ENCODE results near the gene ERGIC1. TPM values are rescaled to one million over a fixed set of nuclear protein-coding genes. Genes with fewer than 3 reads are reported as not detected.

The ERGIC1 gene
- total RNA-seq, 1 donor from 2014 or later = 46.4 TPM

DNA sequence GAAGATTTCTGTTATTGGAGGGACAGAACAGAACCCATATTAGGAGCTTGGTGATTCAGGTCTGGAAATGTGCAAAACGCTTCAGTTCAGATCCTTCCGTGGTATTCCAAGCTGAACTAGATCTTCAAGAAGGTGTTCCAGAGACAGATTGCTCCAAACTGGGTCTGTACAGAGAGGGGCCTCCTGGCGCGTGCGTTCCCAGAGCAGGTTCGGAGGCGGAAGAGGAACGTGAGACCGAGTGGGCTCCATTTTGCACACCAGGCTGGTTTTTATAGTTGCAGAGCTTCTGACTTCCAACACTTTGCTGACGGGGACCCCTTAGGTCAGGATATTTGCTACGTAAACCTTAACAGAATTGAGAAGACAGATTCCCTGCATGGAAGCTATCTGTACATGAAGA is 108.5 kb downstream of the ERGIC1 start:
- Histone ChIP-seq H3K27me3 (ENCODE audit: control insufficient read depth in 3 of 3, insufficient read depth in 3 of 3, low read length in 3 of 3) (no peaks in the 10 kb centered on the region), H3K4me3 (ENCODE audit: low read length in 3 of 3) (no peak overlapping the region), H3K27ac (ENCODE audit: low read depth, low read length) (no peak overlapping the region), H3K36me3 (ENCODE audit: control insufficient read depth in 3 of 3, insufficient read depth in 3 of 3, low read length in 3 of 3) (peaks cover 21 to 38% (median 35%) of the 10 kb centered on the region in 3 donors), H3K4me1 (ENCODE audit: control insufficient read depth in 3 of 3, insufficient read depth in 3 of 3, low read length in 3 of 3) (no peaks in the 10 kb centered on the region), H3K9me3 (ENCODE audit: control insufficient read depth in 3 of 3, low read length in 3 of 3) (no peaks in the 10 kb centered on the region), H3K9ac (ENCODE audit: low read depth in 1 of 3, low read length in 3 of 3) (no peak overlapping the region)

DNA sequence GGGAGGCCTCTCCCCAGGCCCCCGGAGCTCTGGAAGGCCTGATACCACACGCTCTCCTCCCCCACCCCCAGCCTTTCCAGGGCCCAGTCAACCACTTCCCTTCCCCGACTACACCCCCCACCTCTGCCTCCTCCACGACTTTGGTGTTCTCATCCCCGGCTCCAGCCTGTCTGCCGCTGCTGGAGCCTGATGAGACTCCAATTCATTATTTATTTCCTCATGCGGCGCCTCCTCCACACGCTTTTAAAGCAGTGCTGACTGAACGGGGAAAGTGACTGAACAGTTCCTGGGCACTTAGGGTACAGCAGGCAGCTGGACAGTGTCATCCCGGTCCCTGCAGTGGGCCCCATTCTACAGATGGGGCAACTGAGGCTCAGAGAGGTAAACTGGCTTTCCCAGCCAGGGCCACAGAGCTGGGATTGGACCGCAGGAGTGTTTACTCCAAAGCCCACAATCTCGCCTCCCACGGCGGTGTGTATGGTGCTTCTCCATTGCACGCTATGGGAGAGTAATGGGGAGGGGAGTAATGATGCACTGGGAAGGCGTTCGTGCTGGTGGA is 109.3 kb downstream of the ERGIC1 start:
- no peak overlapping the region for H3K27ac ChIP-seq (ENCODE audit: low read depth, low read length)

DNA sequence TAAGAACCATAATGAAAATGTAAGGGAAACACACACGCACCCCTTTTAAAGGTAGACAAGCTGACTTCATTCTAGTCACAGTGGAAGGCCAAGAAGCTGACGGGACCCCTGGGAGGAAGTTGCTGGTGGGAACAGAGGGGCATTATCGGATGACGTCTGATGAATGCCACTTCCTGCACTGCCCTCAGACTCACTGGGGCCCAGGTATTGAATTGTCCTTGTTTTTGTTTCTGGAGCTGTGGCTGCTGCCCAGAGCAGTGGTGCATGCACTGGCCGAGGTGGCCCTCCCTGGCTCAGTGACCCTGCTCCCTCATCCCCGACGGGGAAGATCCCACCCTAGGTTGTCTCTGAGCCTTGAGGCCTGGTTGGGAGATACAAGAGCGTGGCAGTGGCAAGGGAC is 109.9 kb downstream of the ERGIC1 start:
- H3K36me3 ChIP-seq (ENCODE audit: control insufficient read depth in 3 of 3, insufficient read depth in 3 of 3, low read length in 3 of 3) = peaks cover 18 to 36% (median 33%) of the 10 kb centered on the region in 3 donors
- H3K9ac ChIP-seq (ENCODE audit: low read depth in 1 of 3, low read length in 3 of 3) = no peak overlapping the region

More for the DNA sequence above, 109.3 kb downstream of the ERGIC1 start:
- Histone ChIP-seq H3K4me3 (ENCODE audit: low read length in 3 of 3) (no peak overlapping the region), H3K36me3 (ENCODE audit: control insufficient read depth in 3 of 3, insufficient read depth in 3 of 3, low read length in 3 of 3) (peaks cover 17 to 35% (median 31%) of the 10 kb centered on the region in 3 donors), H3K9me3 (ENCODE audit: control insufficient read depth in 3 of 3, low read length in 3 of 3) (no peaks in the 10 kb centered on the region), H3K27me3 (ENCODE audit: control insufficient read depth in 3 of 3, insufficient read depth in 3 of 3, low read length in 3 of 3) (no peaks in the 10 kb centered on the region), H3K9ac (ENCODE audit: low read depth in 1 of 3, low read length in 3 of 3) (no peak overlapping the region), H3K4me1 (ENCODE audit: control insufficient read depth in 3 of 3, insufficient read depth in 3 of 3, low read length in 3 of 3) (no peaks in the 10 kb centered on the region)

DNA sequence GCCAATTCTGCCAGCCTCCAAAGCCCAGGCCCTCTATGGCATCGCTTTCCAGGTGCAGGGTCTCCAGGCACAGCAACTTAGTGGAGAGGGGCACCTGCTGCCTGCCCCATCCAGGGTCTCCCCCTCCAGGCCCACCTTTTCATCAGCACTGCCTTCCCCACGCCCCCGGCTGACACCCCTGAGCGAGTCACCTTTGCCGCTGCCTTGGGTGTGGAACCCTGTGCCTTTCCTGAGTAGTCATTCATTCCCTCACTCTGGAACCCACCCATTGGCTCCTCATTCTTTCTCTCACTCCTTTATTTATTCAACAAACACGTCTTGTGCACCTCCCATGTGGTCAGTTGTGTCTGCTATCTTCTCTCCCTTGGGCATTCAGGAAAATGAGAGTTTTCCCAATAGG is 110.7 kb downstream of the ERGIC1 start:
- Histone ChIP-seq H3K36me3 (ENCODE audit: control insufficient read depth in 3 of 3, insufficient read depth in 3 of 3, low read length in 3 of 3) (peaks cover 22 to 36% (median 27%) of the 10 kb centered on the region in 3 donors), H3K4me1 (ENCODE audit: control insufficient read depth in 3 of 3, insufficient read depth in 3 of 3, low read length in 3 of 3) (no peaks in the 10 kb centered on the region), H3K9me3 (ENCODE audit: control insufficient read depth in 3 of 3, low read length in 3 of 3) (no peaks in the 10 kb centered on the region), H3K4me3 (ENCODE audit: low read length in 3 of 3) (no peak overlapping the region), H3K27ac (ENCODE audit: low read depth, low read length) (no peak overlapping the region), H3K9ac (ENCODE audit: low read depth in 1 of 3, low read length in 3 of 3) (no peak overlapping the region), H3K27me3 (ENCODE audit: control insufficient read depth in 3 of 3, insufficient read depth in 3 of 3, low read length in 3 of 3) (no peaks in the 10 kb centered on the region)

More for the DNA sequence above, 109.9 kb downstream of the ERGIC1 start:
- H3K4me1 ChIP-seq (ENCODE audit: control insufficient read depth in 3 of 3, insufficient read depth in 3 of 3, low read length in 3 of 3) = no peaks in the 10 kb centered on the region
- no peak overlapping the region for H3K4me3 ChIP-seq (ENCODE audit: low read length in 3 of 3)
- H3K9me3 ChIP-seq (ENCODE audit: control insufficient read depth in 3 of 3, low read length in 3 of 3) = no peaks in the 10 kb centered on the region
- H3K27ac ChIP-seq (ENCODE audit: low read depth, low read length) = no peak overlapping the region
- H3K27me3 ChIP-seq (ENCODE audit: control insufficient read depth in 3 of 3, insufficient read depth in 3 of 3, low read length in 3 of 3) = no peaks in the 10 kb centered on the region

DNA sequence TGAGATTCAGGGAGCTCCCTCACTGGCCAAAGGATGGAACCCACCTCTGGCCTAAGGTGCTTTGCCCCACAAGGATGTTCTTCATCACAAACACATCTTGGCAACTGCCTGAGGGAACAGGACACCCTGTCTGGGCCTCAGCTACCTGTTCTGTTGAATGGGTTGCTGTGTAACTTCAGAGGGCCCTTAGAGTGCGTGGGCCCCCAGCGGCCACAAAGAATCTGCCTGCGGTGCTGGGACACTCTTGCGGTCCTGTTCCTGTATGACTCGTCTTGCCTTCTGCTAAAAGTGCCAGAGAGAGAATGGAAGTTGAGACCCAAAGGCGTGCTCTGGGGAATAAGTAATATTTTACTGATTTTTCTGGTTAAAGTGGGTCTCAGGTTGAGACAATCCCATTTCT is 111.1 kb downstream of the ERGIC1 start:
- Histone ChIP-seq H3K27me3 (ENCODE audit: control insufficient read depth in 3 of 3, insufficient read depth in 3 of 3, low read length in 3 of 3) (no peaks in the 10 kb centered on the region), H3K36me3 (ENCODE audit: control insufficient read depth in 3 of 3, insufficient read depth in 3 of 3, low read length in 3 of 3) (peaks cover 22 to 36% (median 24%) of the 10 kb centered on the region in 3 donors), H3K4me1 (ENCODE audit: control insufficient read depth in 3 of 3, insufficient read depth in 3 of 3, low read length in 3 of 3) (no peaks in the 10 kb centered on the region), H3K4me3 (ENCODE audit: low read length in 3 of 3) (no peak overlapping the region), H3K9me3 (ENCODE audit: control insufficient read depth in 3 of 3, low read length in 3 of 3) (no peaks in the 10 kb centered on the region), H3K9ac (ENCODE audit: low read depth in 1 of 3, low read length in 3 of 3) (no peak overlapping the region), H3K27ac (ENCODE audit: low read depth, low read length) (no peak overlapping the region)

DNA sequence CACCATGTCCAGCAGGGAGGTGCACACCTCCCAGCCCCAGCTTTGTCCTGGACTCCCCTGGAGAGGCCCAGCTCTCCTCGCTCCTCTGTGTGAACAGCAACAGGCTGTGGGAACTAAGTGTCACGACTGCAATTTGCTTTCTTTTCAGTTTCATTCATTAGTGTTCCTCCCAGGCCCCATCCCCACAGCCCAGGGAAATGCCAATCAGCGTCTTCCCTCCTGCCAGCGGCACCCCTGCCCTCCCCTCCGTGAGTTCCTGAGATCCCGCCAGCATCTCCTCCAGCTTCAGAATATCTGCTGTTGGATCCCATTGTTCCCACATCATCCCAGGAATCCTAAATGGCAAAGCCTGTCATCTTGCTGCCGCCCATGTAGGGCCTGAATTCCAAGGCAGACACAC is 112.1 kb downstream of the ERGIC1 start:
- H3K27ac ChIP-seq (ENCODE audit: low read depth, low read length) = no peak overlapping the region
- H3K27me3 ChIP-seq (ENCODE audit: control insufficient read depth in 3 of 3, insufficient read depth in 3 of 3, low read length in 3 of 3) = no peaks in the 10 kb centered on the region
- no peaks in the 10 kb centered on the region for H3K4me1 ChIP-seq (ENCODE audit: control insufficient read depth in 3 of 3, insufficient read depth in 3 of 3, low read length in 3 of 3)
- H3K4me3 ChIP-seq (ENCODE audit: low read length in 3 of 3) = no peak overlapping the region
- no peaks in the 10 kb centered on the region for H3K9me3 ChIP-seq (ENCODE audit: control insufficient read depth in 3 of 3, low read length in 3 of 3)
- H3K36me3 ChIP-seq (ENCODE audit: control insufficient read depth in 3 of 3, insufficient read depth in 3 of 3, low read length in 3 of 3) = peaks cover 22 to 38% (median 26%) of the 10 kb centered on the region in 3 donors
- H3K9ac ChIP-seq (ENCODE audit: low read depth in 1 of 3, low read length in 3 of 3) = no peak overlapping the region

DNA sequence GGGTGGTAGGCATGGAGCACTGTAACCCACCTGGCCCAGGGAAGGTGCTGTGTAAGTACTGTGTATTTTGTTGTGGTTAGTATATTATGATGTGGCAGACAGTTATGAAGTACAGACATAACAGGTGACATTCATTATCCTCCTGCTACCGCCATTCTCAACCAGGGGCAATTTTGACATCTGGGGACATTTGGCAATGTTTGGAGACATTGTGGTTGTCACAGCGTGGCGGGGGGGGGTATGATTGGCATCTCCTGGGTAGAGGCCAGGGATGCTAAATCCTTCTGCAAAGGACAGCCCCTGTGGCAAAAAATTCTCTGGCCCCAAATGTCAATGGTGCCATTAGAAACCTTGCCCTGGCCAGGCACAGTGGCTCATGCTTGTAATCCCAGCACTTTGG is 115.4 kb downstream of the ERGIC1 start:
- H3K9ac ChIP-seq (ENCODE audit: low read depth in 1 of 3, low read length in 3 of 3) = no peak overlapping the region
- no peaks in the 10 kb centered on the region for H3K9me3 ChIP-seq (ENCODE audit: control insufficient read depth in 3 of 3, low read length in 3 of 3)
- H3K36me3 ChIP-seq (ENCODE audit: control insufficient read depth in 3 of 3, insufficient read depth in 3 of 3, low read length in 3 of 3) = peaks cover 20 to 39% (median 27%) of the 10 kb centered on the region in 3 donors
- no peak overlapping the region for H3K4me3 ChIP-seq (ENCODE audit: low read length in 3 of 3)
- no peak overlapping the region for H3K27ac ChIP-seq (ENCODE audit: low read depth, low read length)
- H3K4me1 ChIP-seq (ENCODE audit: control insufficient read depth in 3 of 3, insufficient read depth in 3 of 3, low read length in 3 of 3) = no peaks in the 10 kb centered on the region
- no peaks in the 10 kb centered on the region for H3K27me3 ChIP-seq (ENCODE audit: control insufficient read depth in 3 of 3, insufficient read depth in 3 of 3, low read length in 3 of 3)

DNA sequence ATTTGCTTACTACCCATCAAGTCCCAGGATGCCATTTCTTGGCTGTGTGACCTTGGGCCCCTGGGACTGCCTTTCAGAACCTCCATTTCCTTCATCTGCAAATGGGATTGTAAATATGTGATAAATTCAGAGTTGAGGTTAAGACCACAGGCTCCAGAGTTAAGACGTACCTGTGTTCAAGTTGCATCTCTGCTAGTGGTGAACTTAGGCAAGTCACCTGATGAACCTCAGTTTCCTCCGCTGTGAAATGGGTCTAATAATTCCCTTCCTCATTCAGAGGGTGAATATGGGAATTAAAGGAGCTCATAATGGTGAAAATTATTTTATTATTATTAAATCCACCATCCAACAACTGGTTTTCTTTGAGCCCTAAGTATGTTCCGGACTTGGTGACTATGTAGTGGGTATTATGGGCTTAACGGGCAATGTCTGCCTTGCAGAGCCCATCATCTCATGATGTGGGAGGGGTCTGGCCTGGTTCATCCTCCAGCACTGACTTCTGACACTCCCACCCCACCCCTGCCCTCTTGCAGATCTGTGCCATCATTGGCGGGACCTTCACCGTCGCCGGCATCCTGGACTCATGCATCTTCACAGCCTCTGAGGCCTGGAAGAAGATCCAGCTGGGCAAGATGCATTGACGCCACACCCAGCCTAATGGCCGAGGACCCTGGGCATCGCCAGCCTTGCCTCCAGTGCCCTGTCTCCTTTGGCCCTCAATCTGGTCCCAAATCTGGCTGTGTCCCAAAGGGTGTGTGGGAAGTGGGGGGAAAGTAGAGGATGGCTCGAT is 116.3 kb downstream of the ERGIC1 start:
- Histone ChIP-seq H3K27ac (ENCODE audit: low read depth, low read length) (no peak overlapping the region), H3K36me3 (ENCODE audit: control insufficient read depth in 3 of 3, insufficient read depth in 3 of 3, low read length in 3 of 3) (peaks cover 20 to 35% (median 27%) of the 10 kb centered on the region in 3 donors), H3K4me1 (ENCODE audit: control insufficient read depth in 3 of 3, insufficient read depth in 3 of 3, low read length in 3 of 3) (no peaks in the 10 kb centered on the region), H3K27me3 (ENCODE audit: control insufficient read depth in 3 of 3, insufficient read depth in 3 of 3, low read length in 3 of 3) (no peaks in the 10 kb centered on the region), H3K9ac (ENCODE audit: low read depth in 1 of 3, low read length in 3 of 3) (no peak overlapping the region), H3K9me3 (ENCODE audit: control insufficient read depth in 3 of 3, low read length in 3 of 3) (no peaks in the 10 kb centered on the region), H3K4me3 (ENCODE audit: low read length in 3 of 3) (no peak overlapping the region)

DNA sequence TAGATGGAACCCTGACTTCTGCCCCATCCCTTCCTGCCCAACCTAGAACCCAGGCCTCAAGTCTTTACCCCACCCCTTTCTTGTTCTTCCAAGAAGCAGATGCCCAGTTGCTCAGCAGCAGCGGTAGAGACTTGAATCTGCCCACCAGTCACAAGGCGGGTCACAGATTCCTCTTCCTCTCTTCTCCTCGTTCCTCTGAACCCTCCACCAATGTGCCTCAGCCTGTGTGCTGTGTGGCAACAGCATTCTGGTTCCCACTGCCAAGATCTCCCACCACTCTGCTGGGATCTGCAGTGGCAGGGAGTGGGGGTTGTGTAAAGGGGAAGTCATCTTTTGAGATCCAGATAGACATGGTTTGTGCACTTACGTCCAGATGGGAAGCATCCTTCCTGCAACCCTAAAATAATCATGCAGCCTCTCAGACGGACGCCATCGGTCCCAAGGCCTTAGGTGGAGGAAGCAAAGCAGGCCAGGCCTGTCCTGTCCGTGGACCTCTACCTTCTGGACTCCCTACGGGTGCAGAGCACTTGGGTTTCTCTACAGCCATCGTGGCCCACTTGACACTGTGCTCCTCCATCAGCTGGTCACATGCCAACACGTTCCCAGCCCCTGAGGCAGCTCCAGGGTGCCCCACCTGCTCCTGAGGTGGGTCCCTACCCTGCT is 117.5 kb downstream of the ERGIC1 start:
- Histone ChIP-seq H3K4me1 (ENCODE audit: control insufficient read depth in 3 of 3, insufficient read depth in 3 of 3, low read length in 3 of 3) (no peaks in the 10 kb centered on the region), H3K27ac (ENCODE audit: low read depth, low read length) (no peak overlapping the region), H3K36me3 (ENCODE audit: control insufficient read depth in 3 of 3, insufficient read depth in 3 of 3, low read length in 3 of 3) (peaks cover 13 to 26% (median 22%) of the 10 kb centered on the region in 3 donors), H3K4me3 (ENCODE audit: low read length in 3 of 3) (no peak overlapping the region), H3K9ac (ENCODE audit: low read depth in 1 of 3, low read length in 3 of 3) (no peak overlapping the region), H3K27me3 (ENCODE audit: control insufficient read depth in 3 of 3, insufficient read depth in 3 of 3, low read length in 3 of 3) (no peaks in the 10 kb centered on the region), H3K9me3 (ENCODE audit: control insufficient read depth in 3 of 3, low read length in 3 of 3) (no peaks in the 10 kb centered on the region)

DNA sequence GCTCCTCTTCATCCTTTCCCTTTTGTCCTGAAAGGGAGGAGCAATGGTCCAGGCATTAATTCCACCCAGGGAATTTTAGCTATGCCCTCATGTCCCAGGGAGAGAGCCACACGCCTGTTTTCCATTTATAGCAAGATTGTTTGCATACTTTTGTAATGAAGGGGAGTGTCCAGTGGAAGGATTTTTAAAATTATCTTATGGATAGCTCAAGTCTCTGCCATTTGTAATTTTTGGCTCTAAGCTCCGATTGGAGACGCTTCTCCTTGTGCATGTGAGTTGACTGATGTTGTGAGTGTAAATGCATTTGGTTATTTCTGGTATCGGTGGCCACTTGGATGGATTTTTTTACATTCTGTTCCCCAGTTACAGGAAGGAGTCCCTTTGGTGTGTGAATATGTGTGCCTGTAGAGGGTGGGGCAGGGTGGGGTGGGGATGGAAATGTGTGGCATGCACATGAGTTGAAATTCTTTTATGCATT is 118.0 kb downstream of the ERGIC1 start:
- Histone ChIP-seq H3K36me3 (ENCODE audit: control insufficient read depth in 3 of 3, insufficient read depth in 3 of 3, low read length in 3 of 3) (peaks cover 12 to 25% (median 21%) of the 10 kb centered on the region in 3 donors), H3K27me3 (ENCODE audit: control insufficient read depth in 3 of 3, insufficient read depth in 3 of 3, low read length in 3 of 3) (no peaks in the 10 kb centered on the region), H3K27ac (ENCODE audit: low read depth, low read length) (no peak overlapping the region), H3K4me3 (ENCODE audit: low read length in 3 of 3) (no peak overlapping the region), H3K9ac (ENCODE audit: low read depth in 1 of 3, low read length in 3 of 3) (no peak overlapping the region), H3K9me3 (ENCODE audit: control insufficient read depth in 3 of 3, low read length in 3 of 3) (no peaks in the 10 kb centered on the region), H3K4me1 (ENCODE audit: control insufficient read depth in 3 of 3, insufficient read depth in 3 of 3, low read length in 3 of 3) (no peaks in the 10 kb centered on the region)

Measured in skeletal muscle tissue (tissue), 4 donors.